ENCODE measurements around the gene DSCAML1. TPM values are rescaled to one million over a fixed set of nuclear protein-coding genes. Genes with fewer than 3 reads are reported as not detected.
"Not testable (repeated sequence)": the region's sequence is repeated elsewhere in the genome, so short reads cannot be mapped to it uniquely, and the experiment has no call there.

Gene DSCAML1
- total and polyA plus RNA-seq, 9 of the 15 experiments (the other 6 are each of a cell fraction or from before 2014, with no cell fraction given), result not detected

GRCh38 chr11:117457031-117457785, 339.8 kb downstream of the DSCAML1 start (continued):
- TF ChIP-seq ZNF589 (CRISPR knock-in tag; IDR thresholded peaks at IDR 0.05; ENCODE audit: low read depth) (no peak), BCOR (IDR thresholded peaks at IDR 0.05) (no peak)

- WGBS (ENCODE audit: insufficient coverage, low coverage, missing lambda C conversion rate), result 11% methylated on average over 7 of the region's 8 CpGs
- H3K9ac ChIP-seq (ENCODE audit: insufficient read depth in 1 of 2, low read depth in 2 of 2, low read length in 2 of 2); H4K20me1 ChIP-seq (replicated peaks; ENCODE audit: control insufficient read depth, insufficient read depth, low read length); intact Hi-C loops (cut with micrococcal nuclease); DNase-seq (ENCODE audit: extremely low read depth in 1 of 4, low spot score in 3 of 4); H3K9me1 ChIP-seq (ENCODE audit: control insufficient read depth, insufficient read depth, low read length); in situ Hi-C loops (cut with MboI); H2AFZ ChIP-seq (ENCODE audit: low read depth, low read length); H3K4me3 ChIP-seq; H3K36me3 ChIP-seq (ENCODE audit: control insufficient read depth, insufficient read depth, low read length); H3K4me2 ChIP-seq (ENCODE audit: insufficient read depth, low read length); ATAC-seq; H3K4me1 ChIP-seq (replicated peaks in 1 of 2; ENCODE audit: control insufficient read depth in 2 of 2, insufficient read depth in 2 of 2, low read length in 2 of 2); FAIRE-seq; BruUV-seq (replicated peaks); H3K79me2 ChIP-seq (ENCODE audit: control insufficient read depth, insufficient read depth, low read length); CTCF ChIA-PET (ENCODE audit: low intra/inter-chr PET ratio); H3K9me3 ChIP-seq (replicated peaks; ENCODE audit: control insufficient read depth, insufficient read depth, low read depth, low read length); H3K27ac ChIP-seq (ENCODE audit: extremely low read depth, low read depth, low read length): not testable (repeated sequence)
- H3K27me3 ChIP-seq (ENCODE audit: control insufficient read depth in 2 of 2, insufficient read depth in 2 of 2, low read length in 2 of 2), result peaks cover 16 to 66% of the 10 kb centered on the region in 2 experiments; a peak in 4 of 5 replicates
- POLR2A ChIA-PET, result interaction anchor here (0.6 kb wide), 3 partner anchors 9 to 158 kb away, joined by 3 read pairs; no protein-coding TSS in a partner anchor
Observed at GRCh38 chr11:117456721-117457029, 340.3 kb downstream of the DSCAML1 start.

Measured in K562 (cell line).